ENCODE results near the gene ZNHIT1.
"Not testable (repeated sequence)": the region's sequence is repeated elsewhere in the genome, so short reads cannot be mapped to it uniquely, and the experiment has no call there.

- not testable (repeated sequence) for TF ChIP-seq CTCF, POLR2A (IDR thresholded peaks at IDR 0.05)
Observed at GRCh38 chr7:101203740-101204738, 13.9 kb upstream of the ZNHIT1 start.

Data from testis (tissue), 2 donors.